WTC11 (cell line): ENCODE results near the gene DDIAS. TPM values are rescaled to one million over a fixed set of nuclear protein-coding genes. Genes with fewer than 3 reads are reported as not detected.

Source experiments
- ATAC-seq: fragments of 200-7000 bp; cut with Tn5 transposase; 2 replicates; pipeline ENCODE4 v1.10.0; 2021; ENCODE audit warnings: mild to moderate bottlenecking, moderate library complexity
- CTCF ChIA-PET: fragments of 300-600 bp; sonication (Branson Sonifier 250); formaldehyde crosslinking; loops from one replicate; lab custom pipeline; 2021; ENCODE audit warnings: antibody characterized with exemption; lab: Charles Lee
- POLR2A ChIA-PET: fragments of 350-600 bp; sonication (Branson Sonifier 250); formaldehyde crosslinking; loops from one replicate; lab custom pipeline; 2021; ENCODE audit warnings: antibody characterized with exemption; lab: Charles Lee
- DNase-seq: peaks from one replicate; pipeline ENCODE4 v3.0.0; 2021; ENCODE audit warnings: low spot score
- H3K27ac Mint-ChIP-seq: 2 replicates; pipeline ENCODE4 v1.8.0; 2021; ENCODE audit warnings: mixed read lengths
- H3K27me3 Mint-ChIP-seq: 2 replicates; pipeline ENCODE4 v1.8.0; 2021; ENCODE audit warnings: low read depth, mild to moderate bottlenecking, moderate library complexity, mixed read lengths
- H3K36me3 Mint-ChIP-seq: 2 replicates; pipeline ENCODE4 v1.8.0; 2021; ENCODE audit warnings: mixed read lengths
- H3K4me1 Mint-ChIP-seq: 2 replicates; pipeline ENCODE4 v1.8.0; 2022; ENCODE audit warnings: mixed read lengths
- H3K4me3 Mint-ChIP-seq: 2 replicates; pipeline ENCODE4 v1.8.0; 2021; ENCODE audit warnings: mild to moderate bottlenecking, moderate library complexity, mixed read lengths
- H3K9me3 Mint-ChIP-seq: 2 replicates; pipeline ENCODE4 v1.8.0; 2021; ENCODE audit warnings: mixed read lengths
- ARID4B ChIP-seq: sonication (generic); formaldehyde crosslinking; IDR thresholded peaks from 2 replicates; pipeline ENCODE4 v1.8.0; 2023; ENCODE audit warnings: missing genetic modification reagents, mild to moderate bottlenecking, borderline replicate concordance
- CTCF ChIP-seq: fragments of 200-600 bp; IDR thresholded peaks from 2 replicates; pipeline ENCODE4 v1.8.0; 2022; ENCODE audit warnings: antibody characterized with exemption
- E2F4 ChIP-seq: sonication (generic); formaldehyde crosslinking; IDR thresholded peaks from 2 replicates; pipeline ENCODE4 v1.8.1; 2022; ENCODE audit warnings: low read depth, mild to moderate bottlenecking, moderate library complexity, missing genetic modification reagents, borderline replicate concordance
- E2F5 ChIP-seq: sonication (generic); formaldehyde crosslinking; IDR thresholded peaks from 2 replicates; pipeline ENCODE4 v1.8.1; 2022; ENCODE audit warnings: mild to moderate bottlenecking, moderate library complexity, missing genetic modification reagents
- EMX1 ChIP-seq: fragments of 250-450 bp; sonication (Bioruptor Pico); IDR thresholded peaks from 2 replicates; pipeline ENCODE4 v1.8.0; 2021; ENCODE audit warnings: mild to moderate bottlenecking
- FOXP1 ChIP-seq: sonication (generic); formaldehyde crosslinking; IDR thresholded peaks from 2 replicates; pipeline ENCODE4 v1.8.0; 2022; ENCODE audit warnings: missing genetic modification reagents, mild to moderate bottlenecking, moderate library complexity, borderline replicate concordance
- IRF1 ChIP-seq: sonication (generic); formaldehyde crosslinking; IDR thresholded peaks from 2 replicates; pipeline ENCODE4 v1.8.0; 2023; ENCODE audit warnings: missing genetic modification reagents
- MAX ChIP-seq: sonication (generic); formaldehyde crosslinking; IDR thresholded peaks from 2 replicates; pipeline ENCODE4 v1.8.0; 2022; ENCODE audit warnings: mild to moderate bottlenecking, missing genetic modification reagents
- MLX ChIP-seq: sonication (generic); formaldehyde crosslinking; IDR thresholded peaks from 2 replicates; pipeline ENCODE4 v1.8.1; 2023; ENCODE audit warnings: mild to moderate bottlenecking, missing genetic modification reagents, moderate library complexity
- NR1H2 ChIP-seq: sonication (generic); formaldehyde crosslinking; IDR thresholded peaks from 2 replicates; pipeline ENCODE4 v1.9.0; 2021; ENCODE audit warnings: mild to moderate bottlenecking, moderate library complexity, missing genetic modification reagents
- NR2C2 ChIP-seq: sonication (generic); formaldehyde crosslinking; IDR thresholded peaks from 2 replicates; pipeline ENCODE4 v1.8.0; 2022; ENCODE audit warnings: mild to moderate bottlenecking, missing genetic modification reagents
- PRRX2 ChIP-seq: fragments of 250-450 bp; sonication (Bioruptor Pico); IDR thresholded peaks from 2 replicates; pipeline ENCODE4 v1.8.0; 2021; ENCODE audit warnings: mild to moderate bottlenecking
- RELA ChIP-seq: sonication (generic); formaldehyde crosslinking; IDR thresholded peaks from 2 replicates; pipeline ENCODE4 v1.8.1; 2022; ENCODE audit warnings: missing genetic modification reagents, mild to moderate bottlenecking, borderline replicate concordance
- TCF7 ChIP-seq: sonication (generic); formaldehyde crosslinking; IDR thresholded peaks from 2 replicates; pipeline ENCODE4 v1.8.0; 2022; ENCODE audit warnings: mild to moderate bottlenecking, low read depth, missing genetic modification reagents, moderate library complexity
- ZBTB21 ChIP-seq: sonication (generic); formaldehyde crosslinking; IDR thresholded peaks from 2 replicates; pipeline ENCODE4 v1.8.1; 2023; ENCODE audit warnings: mild to moderate bottlenecking, missing genetic modification reagents, borderline replicate concordance
- ZBTB43 ChIP-seq: sonication (generic); formaldehyde crosslinking; IDR thresholded peaks from 2 replicates; pipeline ENCODE4 v1.8.1; 2023; ENCODE audit warnings: mild to moderate bottlenecking, missing genetic modification reagents
- ZNF138 ChIP-seq: sonication (generic); formaldehyde crosslinking; conservative IDR thresholded peaks from 2 replicates; pipeline ENCODE4 v1.8.1; 2022; ENCODE audit warnings: mild to moderate bottlenecking, moderate library complexity, missing genetic modification reagents
- ZNF219 ChIP-seq: sonication (generic); formaldehyde crosslinking; IDR thresholded peaks from 2 replicates; pipeline ENCODE4 v1.8.0; 2023; ENCODE audit warnings: missing genetic modification reagents, mild to moderate bottlenecking, borderline replicate concordance
- ZNF512 ChIP-seq: sonication (generic); formaldehyde crosslinking; IDR thresholded peaks from 2 replicates; pipeline ENCODE4 v1.8.1; 2022; ENCODE audit warnings: missing genetic modification reagents, borderline replicate concordance
- total RNA-seq: library from RNA; stranded (reverse); gene quantifications from 3 replicates; pipeline ENCODE4 v1.2.3, GENCODE V29; 2021

Gene DDIAS
- total RNA-seq, 1 experiment from 2014 or later = 28.7 TPM

- Mint-ChIP-seq H3K4me3 (no peak overlapping the region), H3K4me1 (peaks cover 47% of the 10 kb centered on the region), H3K9me3 (peaks cover 3% of the 10 kb centered on the region), H3K27me3 (no peaks in the 10 kb centered on the region; the same call in 1 of the 2 replicates), H3K27ac (no peak overlapping the region), H3K36me3 (peaks cover 8% of the 10 kb centered on the region)
- ChIA-PET POLR2A (no interaction called here), CTCF (no interaction called here)
- ATAC-seq (no peak), DNase-seq (no peak)
- TF ChIP-seq CTCF = peak; percentile 32; the same call in 1 of the 2 replicates
- no peak for TF ChIP-seq ZNF138 (CRISPR knock-in tag)
Observed at GRCh38 chr11:82906236-82906635, 4.7 kb downstream of the DDIAS start.

GRCh38 chr11:82906931-82907330 is 5.4 kb downstream of the DDIAS start:
- ChIA-PET CTCF (interaction anchor here (2.5 kb wide), 1 partner anchor 39 kb away, joined by 7 read pairs; no protein-coding TSS in a partner anchor), POLR2A (no interaction called here)
- DNase-seq (no peak), ATAC-seq (no peak)
- Mint-ChIP-seq H3K9me3 (peaks cover 10% of the 10 kb centered on the region), H3K27ac (no peak overlapping the region), H3K4me1 (peaks cover 47% of the 10 kb centered on the region), H3K4me3 (no peak overlapping the region), H3K36me3 (peaks cover 15% of the 10 kb centered on the region), H3K27me3 (no peaks in the 10 kb centered on the region)
- no peak for TF ChIP-seq IRF1 (CRISPR knock-in tag)
- no peak for TF ChIP-seq ZNF512 (CRISPR knock-in tag)
- no peak for TF ChIP-seq ZNF138 (CRISPR knock-in tag)
- no peak for TF ChIP-seq TCF7 (CRISPR knock-in tag)
- no peak for TF ChIP-seq ZBTB43 (CRISPR knock-in tag)
- no peak for TF ChIP-seq EMX1 (CRISPR knock-in tag)
- TF ChIP-seq E2F4 (CRISPR knock-in tag) = no peak
- TF ChIP-seq RELA (CRISPR knock-in tag) = no peak
- TF ChIP-seq NR2C2 (CRISPR knock-in tag) = no peak
- TF ChIP-seq ZNF219 = no peak
- no peak for TF ChIP-seq PRRX2
- no peak for TF ChIP-seq NR1H2 (CRISPR knock-in tag)
- no peak for TF ChIP-seq ZBTB21 (CRISPR knock-in tag)
- no peak for TF ChIP-seq E2F5

- CTCF ChIA-PET = interaction anchor here (0.8 to 2.5 kb wide), 2 partner anchors 40 to 186 kb away, joined by 3 to 7 read pairs; no protein-coding TSS in a partner anchor
- ATAC-seq = no peak
- H3K27me3 Mint-ChIP-seq = no peaks in the 10 kb centered on the region
- no peak for TF ChIP-seq ARID4B (CRISPR knock-in tag)
- TF ChIP-seq MLX (CRISPR knock-in tag) = no peak
- no peak for TF ChIP-seq FOXP1 (CRISPR knock-in tag)
- TF ChIP-seq MAX (CRISPR knock-in tag) = no peak
Observed at GRCh38 chr11:82907371-82907770, 5.8 kb downstream of the DDIAS start.

More at GRCh38 chr11:82907371-82907770, 5.8 kb downstream of the DDIAS start:
- no peak for DNase-seq
- Mint-ChIP-seq H3K9me3 (peaks cover 14% of the 10 kb centered on the region), H3K4me1 (peaks cover 46% of the 10 kb centered on the region), H3K27ac (no peak overlapping the region), H3K36me3 (peaks cover 20% of the 10 kb centered on the region), H3K4me3 (no peak overlapping the region)
- POLR2A ChIA-PET = no interaction called here
